ENCODE data around the gene C12orf43. TPM values are rescaled to one million over a fixed set of nuclear protein-coding genes. Genes with fewer than 3 reads are reported as not detected.
A peak's percentile ranks its signal among the peaks of the same experiment; 100 is the strongest.

Gene C12orf43
- total RNA-seq, 6 experiments from 2014 or later: 6.7 to 12.2 (median 8.8) TPM

DNA sequence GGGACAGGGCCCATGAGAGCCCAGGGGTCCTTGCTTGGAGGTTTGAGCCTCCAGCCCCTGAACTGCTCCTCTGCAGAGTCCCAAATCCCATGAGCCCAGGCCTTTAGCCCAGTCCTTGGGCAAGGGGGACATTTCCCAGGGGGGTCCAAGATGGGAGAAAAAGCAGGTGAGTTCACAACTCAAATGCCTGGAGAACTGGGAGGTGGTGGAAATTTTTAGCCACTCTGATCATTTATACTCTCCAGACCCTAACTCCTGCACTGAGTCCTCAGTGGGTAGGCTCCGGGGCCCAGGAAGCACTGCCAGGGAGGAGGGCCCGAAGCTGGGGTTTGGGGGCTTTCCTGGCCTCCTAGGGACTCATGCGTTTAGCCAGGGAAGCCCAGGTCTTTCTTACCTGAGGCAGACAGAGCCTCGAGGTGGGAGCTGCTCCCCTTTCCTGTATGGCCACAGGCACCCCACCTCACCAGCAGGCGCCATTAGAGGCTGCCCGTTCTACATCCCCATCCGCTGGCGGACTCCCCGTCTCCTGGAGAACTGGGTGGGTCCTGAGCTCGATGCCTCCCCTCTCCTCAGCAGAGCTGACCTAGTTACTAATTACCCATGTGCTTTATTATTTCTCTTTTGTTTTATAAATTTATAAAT is 36.9 kb downstream of the C12orf43 start:
- Histone ChIP-seq H3K4me3 (peak overlapping the region; percentile 56 to 82 (median 79)), H3K27ac (peak overlapping the region; percentile 56 to 94 (median 90)), H3K27me3 (no peaks in the 10 kb centered on the region), H3K4me1 (peaks cover 0 to 45% (median 21%) of the 10 kb centered on the region in 4 donors), H3K36me3 (peaks cover 0 to 1% (median under 1%) of the 10 kb centered on the region in 4 donors), H3K9me3 (no peaks in the 10 kb centered on the region)
- TF ChIP-seq POLR2A (IDR thresholded peaks at IDR 0.05): no peak
- TF ChIP-seq, protein P1, sequence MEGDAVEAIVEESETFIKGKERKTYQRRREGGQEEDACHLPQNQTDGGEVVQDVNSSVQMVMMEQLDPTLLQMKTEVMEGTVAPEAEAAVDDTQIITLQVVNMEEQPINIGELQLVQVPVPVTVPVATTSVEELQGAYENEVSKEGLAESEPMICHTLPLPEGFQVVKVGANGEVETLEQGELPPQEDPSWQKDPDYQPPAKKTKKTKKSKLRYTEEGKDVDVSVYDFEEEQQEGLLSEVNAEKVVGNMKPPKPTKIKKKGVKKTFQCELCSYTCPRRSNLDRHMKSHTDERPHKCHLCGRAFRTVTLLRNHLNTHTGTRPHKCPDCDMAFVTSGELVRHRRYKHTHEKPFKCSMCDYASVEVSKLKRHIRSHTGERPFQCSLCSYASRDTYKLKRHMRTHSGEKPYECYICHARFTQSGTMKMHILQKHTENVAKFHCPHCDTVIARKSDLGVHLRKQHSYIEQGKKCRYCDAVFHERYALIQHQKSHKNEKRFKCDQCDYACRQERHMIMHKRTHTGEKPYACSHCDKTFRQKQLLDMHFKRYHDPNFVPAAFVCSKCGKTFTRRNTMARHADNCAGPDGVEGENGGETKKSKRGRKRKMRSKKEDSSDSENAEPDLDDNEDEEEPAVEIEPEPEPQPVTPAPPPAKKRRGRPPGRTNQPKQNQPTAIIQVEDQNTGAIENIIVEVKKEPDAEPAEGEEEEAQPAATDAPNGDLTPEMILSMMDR (IDR thresholded peaks at IDR 0.05): no peak
- WGBS (ENCODE audit: insufficient coverage, low coverage, low lambda C conversion rate, missing lambda C conversion rate): 18% methylated on average over 2 of the region's 10 CpGs
- peak in 3 of 4 donors; percentile 2 to 15 (median 4) for ATAC-seq
- peak in 2 of 3 donors; percentile 51 to 56 for DNase-seq
- intact Hi-C loops (cut with DNase I): no loop called here

DNA sequence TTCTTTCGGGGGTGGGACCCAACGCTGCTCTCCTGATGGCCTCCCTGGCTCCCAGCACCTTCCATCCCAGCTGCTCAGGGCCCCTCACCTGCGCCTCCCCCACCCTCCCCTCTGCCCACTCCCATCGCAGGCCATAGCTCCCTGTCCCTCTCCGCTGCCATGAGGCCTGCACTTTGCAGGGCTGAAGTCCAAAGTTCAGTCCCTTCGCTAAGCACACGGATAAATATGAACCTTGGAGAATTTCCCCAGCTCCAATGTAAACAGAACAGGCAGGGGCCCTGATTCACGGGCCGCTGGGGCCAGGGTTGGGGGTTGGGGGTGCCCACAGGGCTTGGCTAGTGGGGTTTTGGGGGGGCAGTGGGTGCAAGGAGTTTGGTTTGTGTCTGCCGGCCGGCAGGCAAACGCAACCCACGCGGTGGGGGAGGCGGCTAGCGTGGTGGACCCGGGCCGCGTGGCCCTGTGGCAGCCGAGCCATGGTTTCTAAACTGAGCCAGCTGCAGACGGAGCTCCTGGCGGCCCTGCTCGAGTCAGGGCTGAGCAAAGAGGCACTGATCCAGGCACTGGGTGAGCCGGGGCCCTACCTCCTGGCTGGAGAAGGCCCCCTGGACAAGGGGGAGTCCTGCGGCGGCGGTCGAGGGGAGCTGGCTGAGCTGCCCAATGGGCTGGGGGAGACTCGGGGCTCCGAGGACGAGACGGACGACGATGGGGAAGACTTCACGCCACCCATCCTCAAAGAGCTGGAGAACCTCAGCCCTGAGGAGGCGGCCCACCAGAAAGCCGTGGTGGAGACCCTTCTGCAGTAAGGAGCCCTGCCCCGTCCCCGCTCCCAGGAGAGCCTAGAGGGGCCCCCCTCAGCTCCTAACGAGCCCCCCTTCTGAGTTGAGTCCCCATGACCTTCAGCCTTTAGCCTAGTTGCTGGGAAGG is 37.7 kb downstream of the C12orf43 start, which contains the start of gene HNF1A:
Gene HNF1A (plus strand): TSS at position 248 of the 924 bp plus-strand sequence. CDS start 226 bp downstream, at position 474.
- TF ChIP-seq, protein P1 (IDR thresholded peaks at IDR 0.05): no peak
- peak; percentile 25 for TF ChIP-seq POLR2A (IDR thresholded peaks at IDR 0.05)
- WGBS (ENCODE audit: insufficient coverage, low coverage, low lambda C conversion rate, missing lambda C conversion rate): 11% methylated on average over 4 of the region's 40 CpGs
- H3K27me3 ChIP-seq: no peaks in the 10 kb centered on the region
- DNase-seq (peak; percentile 66 to 90 (median 87)), ATAC-seq (peak; percentile 68 to 80 (median 76))
- no peaks in the 10 kb centered on the region for H3K9me3 ChIP-seq
- intact Hi-C loops (cut with DNase I): no loop called here
- peaks cover 0 to 9% (median 3%) of the 10 kb centered on the region in 4 donors for H3K36me3 ChIP-seq
- peak within 1 kb of the TSS; percentile 56 to 94 (median 90) for H3K27ac ChIP-seq
- peaks cover 0 to 47% (median 19%) of the 10 kb centered on the region in 4 donors for H3K4me1 ChIP-seq
- H3K4me3 ChIP-seq: peak within 1 kb of the TSS; percentile 56 to 82 (median 79)

DNA sequence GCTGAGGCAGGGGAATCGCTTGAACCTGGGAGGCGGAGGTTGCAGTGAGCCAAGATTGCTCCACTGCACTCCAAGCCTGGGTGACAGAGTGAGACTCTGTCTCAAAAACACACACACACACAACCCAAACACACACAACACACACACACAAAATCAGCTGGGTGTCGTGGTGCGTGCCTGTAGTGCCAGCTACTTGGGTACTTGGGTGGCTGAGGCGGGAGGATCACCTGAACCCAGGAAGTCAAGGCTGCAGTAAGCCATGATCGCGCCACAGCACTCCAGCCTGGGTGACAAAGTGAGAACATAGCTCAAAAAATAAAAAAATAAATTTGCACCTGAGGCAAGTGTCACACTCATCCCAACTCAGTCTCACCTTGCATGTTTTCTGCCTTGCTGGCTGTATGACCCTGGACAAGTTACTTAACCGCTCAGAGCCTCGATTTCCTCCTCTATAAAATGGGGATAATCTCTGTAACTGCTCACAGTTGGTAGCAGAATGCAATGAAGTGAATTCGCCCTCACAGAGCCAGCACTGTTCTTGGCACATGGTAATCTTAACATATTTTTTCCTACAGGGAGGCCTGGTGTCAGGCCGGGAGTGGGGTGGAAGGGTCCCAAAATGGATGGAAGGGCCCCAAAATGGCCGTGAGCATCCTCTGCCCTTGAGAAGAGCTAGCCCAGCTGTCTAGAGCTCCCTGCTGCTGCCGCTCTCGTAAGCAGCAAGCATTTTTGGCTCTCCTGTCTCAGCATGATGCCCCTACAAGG is 38.6 kb downstream of the C12orf43 start:
- Histone ChIP-seq H3K27me3 (no peaks in the 10 kb centered on the region), H3K9me3 (no peaks in the 10 kb centered on the region), H3K4me1 (peaks cover 0 to 47% (median 17%) of the 10 kb centered on the region in 4 donors), H3K27ac (peak overlapping the region; percentile 28 to 94 (median 90)), H3K36me3 (peaks cover 0 to 14% (median 3%) of the 10 kb centered on the region in 4 donors), H3K4me3 (peak overlapping the region; percentile 56 to 82 (median 79))
- TF ChIP-seq, protein P1 (IDR thresholded peaks at IDR 0.05): no peak
- no peak for TF ChIP-seq POLR2A (IDR thresholded peaks at IDR 0.05)
- DNase-seq: peak in 1 of 3 donors; percentile 41
- WGBS (ENCODE audit: insufficient coverage, low coverage, low lambda C conversion rate, missing lambda C conversion rate): 31% methylated on average over 2 of the region's 14 CpGs
- ATAC-seq: peak in 3 of 4 donors; percentile 16 to 30 (median 17)
- intact Hi-C loops (cut with DNase I): no loop called here

Data from right lobe of liver (tissue), 6 donors.